HCT116 (cell line): Measurements from ENCODE around the gene ELN. TPM values are rescaled to one million over a fixed set of nuclear protein-coding genes. Genes with fewer than 3 reads are reported as not detected.

ENCODE experiments used
- ATAC-seq: fragments of 200-7000 bp; cut with Tn5 transposase; 2 replicates; pipeline ENCODE4 v1.9.1; 2020; ENCODE audit warnings: mild to moderate bottlenecking, moderate library complexity
- BruUV-seq: library from RNA; stranded (reverse); fragments of 400-500 nt; replicated peaks from 2 replicates; lab custom pipeline; 2021; lab: Mats Ljungman, UMichigan
- CTCF ChIA-PET: fragments of 300-600 bp; sonication (Branson Sonifier 250); formaldehyde crosslinking; loops from one replicate; lab custom pipeline; 2021; ENCODE audit warnings: antibody characterized with exemption; lab: Charles Lee
- POLR2A ChIA-PET: fragments of 300-600, 350-600 bp; sonication (Branson Sonifier 250); formaldehyde crosslinking; loops from one replicate; lab custom pipeline; 2021; ENCODE audit warnings: antibody characterized with exemption; lab: Charles Lee
- RAD21 ChIA-PET, 2 experiments: fragments of 300-600 bp; sonication (Branson Sonifier 250); formaldehyde crosslinking; loops; one replicate each; lab custom pipeline; 2023; ENCODE audit warnings: low total read pairs in 2 of 2; ENCODE audit not compliant: uncharacterized antibody in 2 of 2, unreplicated experiment in 2 of 2, low non-redundant PET in 1 of 2; lab: Charles Lee
- DNase-seq: peaks from one replicate; pipeline ENCODE4 v3.0.0-alpha.2; 2010; ENCODE audit warnings: low read depth, low spot score
- H2AFZ ChIP-seq: fragments of 200-600 bp; shearing (Covaris generic), sonication (generic); 2 replicates; pipeline ENCODE4 v1.6.1; 2017; ENCODE audit warnings: low read depth, mixed run types, mixed read lengths, antibody characterized with exemption, low read length; ENCODE audit not compliant: poor library complexity, severe bottlenecking
- H3K27ac ChIP-seq: 2 replicates; pipeline ENCODE4 v1.5.1; 2012; ENCODE audit warnings: low read depth, low read length
- H3K27me3 ChIP-seq: fragments of 200-600 bp; sonication (generic); 2 replicates; pipeline ENCODE4 v1.6.1; 2016; ENCODE audit warnings: mixed run types, low read length, mixed read lengths; ENCODE audit not compliant: insufficient read depth
- H3K36me3 ChIP-seq, 2 experiments: fragments of 200-500 bp in 1 of 2; fragments of 200-600 bp in 1 of 2; sonication (Bioruptor generic) in 1 of 2; sonication (generic) in 1 of 2; 2 replicates each; pipeline versions ENCODE4 v1.5.1 to v1.6.1; 2014 to 2016; ENCODE audit warnings: low read length in 2 of 2, inconsistent platforms in 1 of 2, mixed read lengths in 1 of 2, mixed run types in 1 of 2; ENCODE audit not compliant: insufficient read depth in 2 of 2, control insufficient read depth in 1 of 2
- H3K4me1 ChIP-seq, 2 experiments: fragments of 200-600 bp in 1 of 2; sonication (generic) in 1 of 2; 2 replicates each; pipeline versions ENCODE4 v1.5.1 to v1.6.1; 2012 to 2017; ENCODE audit warnings: low read length in 2 of 2, inconsistent platforms in 1 of 2, mild to moderate bottlenecking in 1 of 2, mixed read lengths in 1 of 2, mixed run types in 1 of 2, moderate library complexity in 1 of 2; ENCODE audit not compliant: insufficient read depth in 2 of 2, control insufficient read depth in 1 of 2
- H3K4me2 ChIP-seq: fragments of 200-600 bp; sonication (generic); 2 replicates; pipeline ENCODE4 v1.6.1; 2017; ENCODE audit warnings: mixed run types, low read length, mixed read lengths
- H3K4me3 ChIP-seq, 2 experiments: fragments of 200-600 bp in 1 of 2; sonication (generic) in 1 of 2; replicated peaks in 1 of 2; 2 replicates each; pipeline ENCODE4 v1.5.1; 2011 to 2016; ENCODE audit warnings: low read length in 2 of 2, control low read depth in 1 of 2, low read depth in 1 of 2, mild to moderate bottlenecking in 1 of 2, mixed read lengths in 1 of 2, mixed run types in 1 of 2
- H3K79me2 ChIP-seq: fragments of 200-600 bp; sonication (generic); 2 replicates; pipeline ENCODE4 v1.6.1; 2017; ENCODE audit warnings: mild to moderate bottlenecking, mixed run types, low read length, moderate library complexity, mixed read lengths; ENCODE audit not compliant: insufficient read depth
- H3K9ac ChIP-seq: fragments of 200-600 bp; sonication (generic); 2 replicates; pipeline ENCODE4 v1.6.1; 2016; ENCODE audit warnings: low read length, mixed read lengths
- H3K9me2 ChIP-seq: fragments of 200-600 bp; sonication (generic), shearing (Covaris generic); 2 replicates; pipeline ENCODE4 v1.6.1; 2017; ENCODE audit warnings: mixed run types, mild to moderate bottlenecking, moderate library complexity; ENCODE audit not compliant: insufficient read depth
- H3K9me3 ChIP-seq, 2 experiments: fragments of 200-500 bp in 1 of 2; fragments of 200-600 bp in 1 of 2; sonication (Bioruptor generic) in 1 of 2; sonication (generic) in 1 of 2; 2 replicates each; pipeline ENCODE4 v1.6.1; 2014 to 2017; ENCODE audit warnings: low read length in 2 of 2, mixed read lengths in 2 of 2, inconsistent platforms in 1 of 2, low read depth in 1 of 2, mild to moderate bottlenecking in 1 of 2, mixed run types in 1 of 2, moderate library complexity in 1 of 2; ENCODE audit not compliant: control insufficient read depth in 1 of 2, insufficient read depth in 1 of 2
- H4K20me1 ChIP-seq: fragments of 200-600 bp; sonication (generic), shearing (Covaris generic); 2 replicates; pipeline ENCODE4 v1.6.1; 2017; ENCODE audit warnings: mixed run types, mild to moderate bottlenecking, moderate library complexity; ENCODE audit not compliant: insufficient read depth
- CBX3 ChIP-seq: IDR thresholded peaks from 2 replicates; pipeline ENCODE4 v1.6.1; 2012; ENCODE audit warnings: low read depth
- CEBPB ChIP-seq: IDR thresholded peaks from 2 replicates; pipeline ENCODE4 v1.6.1; 2012; ENCODE audit warnings: low read depth
- CTCF ChIP-seq, 3 experiments: fragments of 200-600 bp in 1 of 3; sonication (generic) in 1 of 3; IDR thresholded peaks in 2 of 3; conservative IDR thresholded peaks in 1 of 3; 2 replicates each; pipeline ENCODE4 v1.5.1; 2012 to 2017; ENCODE audit warnings: low read depth in 2 of 3, low read length in 2 of 3, antibody characterized with exemption in 1 of 3, borderline replicate concordance in 1 of 3, control low read depth in 1 of 3, mild to moderate bottlenecking in 1 of 3, mixed read lengths in 1 of 3, mixed run types in 1 of 3, moderate library complexity in 1 of 3; ENCODE audit not compliant: insufficient read depth in 1 of 3
- EZH2 ChIP-seq: fragments of 200-600 bp; sonication (generic); IDR thresholded peaks from 2 replicates; pipeline ENCODE4 v1.6.1; 2017; ENCODE audit warnings: antibody characterized with exemption, mixed run types
- EZH2phosphoT487 ChIP-seq: fragments of 200-600 bp; IDR thresholded peaks from 2 replicates; pipeline ENCODE4 v1.6.1; 2018; ENCODE audit warnings: antibody characterized with exemption, borderline replicate concordance
- FOSL1 ChIP-seq: IDR thresholded peaks from 2 replicates; pipeline ENCODE4 v1.6.1; 2012; ENCODE audit warnings: low read depth
- JUND ChIP-seq: IDR thresholded peaks from 2 replicates; pipeline ENCODE4 v1.6.1; 2012
- POLR2AphosphoS5 ChIP-seq: IDR thresholded peaks from 2 replicates; pipeline ENCODE4 v1.6.1; 2011; ENCODE audit warnings: mild to moderate bottlenecking, low read depth, low read length, moderate library complexity
- REST ChIP-seq: IDR thresholded peaks from 2 replicates; pipeline ENCODE4 v1.6.1; 2012; ENCODE audit warnings: low read depth
- SP1 ChIP-seq: IDR thresholded peaks from 2 replicates; pipeline ENCODE4 v1.6.1; 2012; ENCODE audit warnings: low read depth
- ZBTB33 ChIP-seq: IDR thresholded peaks from 2 replicates; pipeline ENCODE4 v1.6.1; 2011; ENCODE audit warnings: mild to moderate bottlenecking, low read length, moderate library complexity; ENCODE audit not compliant: insufficient replicate concordance; ENCODE audit errors: extremely low read depth
- ZFX ChIP-seq: fragments of 450-650 bp; IDR thresholded peaks from 2 replicates; pipeline ENCODE4 v1.6.1; 2017
- ZNF274 ChIP-seq: fragments of 200-500 bp; sonication (Bioruptor generic); IDR thresholded peaks from 2 replicates; pipeline ENCODE4 v1.6.1; 2014; ENCODE audit warnings: mild to moderate bottlenecking, low read depth, low read length, inconsistent platforms
- intact Hi-C: fragments of 100-400 bp; cut with micrococcal nuclease; formaldehyde crosslinking; loops from 2 replicates; pipeline ENCODE4 v1.10.0; 2022
- total RNA-seq: library from RNA; stranded (reverse); gene quantifications from one replicate; pipeline ENCODE4 v1.2.1, GENCODE V29; 2021; ENCODE audit not compliant: unreplicated experiment

ELN gene
- total RNA-seq, 1 experiment from 2014 or later: 0.17 TPM

GRCh38 chr7:74047804-74048380, 19.9 kb downstream of the ELN start:
- BruUV-seq: no TSS peak
- Histone ChIP-seq H2AFZ (no peak overlapping the region), H3K9ac (no peak overlapping the region), H3K79me2 (no peaks in the 10 kb centered on the region), H3K4me2 (no peak overlapping the region), H3K27ac (no peak overlapping the region), H3K4me3 (no peak overlapping the region)
- ATAC-seq (no peak), DNase-seq (no peak)
- CTCF ChIA-PET: no interaction called here
- POLR2A ChIA-PET: no interaction called here
- no peak for TF ChIP-seq POLR2AphosphoS5
- no peak for TF ChIP-seq EZH2
- no peak for TF ChIP-seq ZFX
- no peak for TF ChIP-seq CBX3
- no peak for TF ChIP-seq EZH2phosphoT487
- TF ChIP-seq ZBTB33: no peak
- TF ChIP-seq SP1: no peak
- TF ChIP-seq JUND: no peak
- no peak for TF ChIP-seq ZNF274
- no peak for TF ChIP-seq CEBPB
- TF ChIP-seq FOSL1: no peak
- TF ChIP-seq REST: no peak
- no peak for TF ChIP-seq CTCF (IDR thresholded peaks at IDR 0.05 in 2 of 3, conservative IDR thresholded peaks at IDR 0.05 in 1 of 3; ENCODE audit: borderline replicate concordance in 1 of 3, insufficient read depth in 1 of 3, low read depth in 2 of 3, low read length in 2 of 3)
- TF ChIP-seq, all 23 proteins: peak for 0
- no peaks in the 10 kb centered on the region for H4K20me1 ChIP-seq
- peaks cover 2% of the 10 kb centered on the region; the same call in 1 of the 2 replicates for H3K27me3 ChIP-seq
- H3K36me3 ChIP-seq: no peaks in the 10 kb centered on the region
- peaks cover 2 to 7% of the 10 kb centered on the region in 2 experiments; a peak in 2 of 4 replicates for H3K4me1 ChIP-seq
- H3K9me2 ChIP-seq: no peaks in the 10 kb centered on the region
- RAD21 ChIA-PET: no interaction called here
- H3K9me3 ChIP-seq: no peaks in the 10 kb centered on the region
- intact Hi-C loops: no loop called here
